Spleen (tissue), 7 donors: Measurements from ENCODE around the gene ADAMTS3.

ENCODE experiments used
- CTCF ChIP-seq, 11 experiments: fragments of 200-600 bp in 7 of 11; fragments of 450-650 bp in 4 of 11; sonication (generic) in 4 of 11; IDR thresholded peaks in 8 of 11; conservative IDR thresholded peaks in 3 of 11; 1 replicate in 7 of 11; 2 replicates in 4 of 11; pipeline versions ENCODE4 v1.4.0 to v1.8.0; 2016 to 2021; ENCODE audit warnings: antibody characterized with exemption in 11 of 11, inconsistent platforms in 4 of 11, mild to moderate bottlenecking in 1 of 11
- POLR2A ChIP-seq, 3 donors: fragments of 450-650 bp; IDR thresholded peaks; one replicate each; pipeline ENCODE4 v1.5.1; 2017; ENCODE audit warnings: antibody characterized with exemption in 3 of 3, mild to moderate bottlenecking in 1 of 3
- POLR2AphosphoS5 ChIP-seq, 3 donors: sonication (generic); formaldehyde crosslinking; IDR thresholded peaks; one replicate each; pipeline ENCODE4 v1.5.1; 2017; ENCODE audit warnings: antibody characterized with exemption in 3 of 3
- donor health status: DM: no; HTN: no; CAD: no; lungs with moderate emphysema.
- donor health status: DM: no; HTN: no; CAD: no.
- donor health status: DM: no; HTN: no; CAD: no.

GRCh38 chr4:72432975-72433374 lies 136.0 kb downstream of the ADAMTS3 start:
- TF ChIP-seq CTCF (IDR thresholded peaks at IDR 0.05 in 8 of 11, conservative IDR thresholded peaks at IDR 0.05 in 3 of 11) (no peak), POLR2A (IDR thresholded peaks at IDR 0.05) (no peak), POLR2AphosphoS5 (IDR thresholded peaks at IDR 0.05) (no peak)
